K562 (cell line): Measurements from ENCODE around the gene WNT6. TPM values are rescaled to one million over a fixed set of nuclear protein-coding genes. Genes with fewer than 3 reads are reported as not detected.

Source experiments
- ATAC-seq: fragments of 200-7000 bp; cut with Tn5 transposase; 3 replicates; pipeline ENCODE4 v1.9.1; 2020; ENCODE audit warnings: moderate library complexity
- BruUV-seq: library from RNA; stranded (reverse); fragments of 400-500 nt; replicated peaks from 2 replicates; lab custom pipeline; 2021; lab: Mats Ljungman, UMichigan
- CTCF ChIA-PET: fragments of 300-600 bp; formaldehyde crosslinking; extraction: SDS; loops from one replicate; lab custom pipeline; 2021; ENCODE audit warnings: low intra/inter-chr PET ratio; lab: Yijun Ruan, JAX
- POLR2A ChIA-PET: fragments of 300-600, 350-650 bp; sonication (Branson Sonifier 250); formaldehyde crosslinking; extraction: SDS; loops from one replicate; lab custom pipeline; 2021; ENCODE audit warnings: antibody characterized with exemption, inconsistent platforms; lab: Yijun Ruan, JAX
- DNase-seq, 4 experiments: peaks; one replicate each; pipeline versions ENCODE4 v3.0.0 to v3.0.0-alpha.2; 2011 to 2018; ENCODE audit warnings: low spot score in 3 of 4, mixed read lengths in 3 of 4; ENCODE audit errors: extremely low read depth in 1 of 4
- FAIRE-seq: peaks from 2 replicates; lab custom pipeline; 2011; peaks lifted over from hg19 to GRCh38; lab: Jason Lieb, UNC
- H2AFZ ChIP-seq: 2 replicates; pipeline ENCODE4 v1.6.0; 2011; ENCODE audit warnings: low read depth, low read length, control low read depth, inconsistent platforms
- H3K27ac ChIP-seq: fragments of 200-600 bp; 3 replicates; pipeline ENCODE4 v1.8.0; 2011; ENCODE audit warnings: low read depth, mild to moderate bottlenecking, control low read depth, inconsistent platforms, low read length, moderate library complexity, mixed read lengths; ENCODE audit errors: extremely low read depth
- H3K27me3 ChIP-seq, 2 experiments: fragments of 300-600 bp in 1 of 2; 2 replicates in 1 of 2; 3 replicates in 1 of 2; pipeline versions ENCODE4 v1.6.0 to v1.8.0; 2011; ENCODE audit warnings: inconsistent platforms in 2 of 2, low read length in 2 of 2, mild to moderate bottlenecking in 1 of 2, mixed read lengths in 1 of 2, moderate library complexity in 1 of 2; ENCODE audit not compliant: control insufficient read depth in 2 of 2, insufficient read depth in 2 of 2
- H3K36me3 ChIP-seq: fragments of 300-600 bp; 3 replicates; pipeline ENCODE4 v1.8.0; 2011; ENCODE audit warnings: mild to moderate bottlenecking, low read length, inconsistent platforms; ENCODE audit not compliant: control insufficient read depth, insufficient read depth
- H3K4me1 ChIP-seq, 2 experiments: fragments of 200-600 bp in 1 of 2; replicated peaks in 1 of 2; 2 replicates in 1 of 2; 3 replicates in 1 of 2; pipeline versions ENCODE4 v1.5.1 to v1.8.0; 2011; ENCODE audit warnings: inconsistent platforms in 2 of 2, low read length in 2 of 2, mild to moderate bottlenecking in 1 of 2, mixed read lengths in 1 of 2, moderate library complexity in 1 of 2; ENCODE audit not compliant: control insufficient read depth in 2 of 2, insufficient read depth in 2 of 2
- H3K4me2 ChIP-seq: 2 replicates; pipeline ENCODE4 v1.6.1; 2011; ENCODE audit warnings: low read length, control low read depth, inconsistent platforms, mixed read lengths; ENCODE audit not compliant: insufficient read depth
- H3K4me3 ChIP-seq: fragments of 200-600 bp; sonication (generic), shearing (Covaris generic); 2 replicates; pipeline ENCODE4 v1.5.1; 2016; ENCODE audit warnings: control low read depth, inconsistent platforms
- H3K79me2 ChIP-seq: fragments of 200-600 bp; 3 replicates; pipeline ENCODE4 v1.8.0; 2011; ENCODE audit warnings: low read length, inconsistent platforms; ENCODE audit not compliant: control insufficient read depth, insufficient read depth
- H3K9ac ChIP-seq, 2 experiments: 2 replicates each; pipeline versions ENCODE4 v1.6.0 to v1.6.1; 2011; ENCODE audit warnings: low read depth in 2 of 2, low read length in 2 of 2, control low read depth in 1 of 2, inconsistent platforms in 1 of 2, mild to moderate bottlenecking in 1 of 2, mixed read lengths in 1 of 2; ENCODE audit not compliant: insufficient read depth in 1 of 2
- H3K9me1 ChIP-seq: one replicate; pipeline ENCODE4 v1.6.0; 2011; ENCODE audit warnings: inconsistent platforms, mild to moderate bottlenecking, low read length, moderate library complexity; ENCODE audit not compliant: control insufficient read depth, insufficient read depth
- H3K9me3 ChIP-seq: replicated peaks from 2 replicates; pipeline ENCODE4 v1.5.1; 2011; ENCODE audit warnings: low read depth, low read length, inconsistent platforms; ENCODE audit not compliant: control insufficient read depth, insufficient read depth
- H4K20me1 ChIP-seq: replicated peaks from 2 replicates; pipeline ENCODE4 v1.6.1; 2011; ENCODE audit warnings: low read length, inconsistent platforms, mixed read lengths; ENCODE audit not compliant: control insufficient read depth, insufficient read depth
- BHLHE40 ChIP-seq: IDR thresholded peaks from 2 replicates; pipeline ENCODE4 v1.6.1; 2011; ENCODE audit warnings: low read length, improper control_type of control experiment
- FOXP1 ChIP-seq: sonication (generic); formaldehyde crosslinking; IDR thresholded peaks from 2 replicates; pipeline ENCODE4 v1.8.0; 2022; ENCODE audit warnings: mild to moderate bottlenecking, missing genetic modification reagents
- FOXP4 ChIP-seq: sonication (generic); formaldehyde crosslinking; IDR thresholded peaks from 2 replicates; pipeline ENCODE4 v1.8.0; 2022; ENCODE audit warnings: mild to moderate bottlenecking, missing genetic modification reagents, borderline replicate concordance
- HOMEZ ChIP-seq: fragments of 250-450 bp; sonication (Bioruptor Pico); IDR thresholded peaks from 2 replicates; pipeline ENCODE4 v1.4.0; 2020; ENCODE audit warnings: mild to moderate bottlenecking, moderate library complexity
- MBD2 ChIP-seq: sonication (generic); IDR thresholded peaks from 2 replicates; pipeline ENCODE4 v1.6.1; 2016; ENCODE audit warnings: low read depth, borderline replicate concordance
- MCM2 ChIP-seq: fragments of 450-650 bp; IDR thresholded peaks from 2 replicates; pipeline ENCODE4 v1.6.1; 2017; ENCODE audit warnings: low read depth, mild to moderate bottlenecking
- MEF2D ChIP-seq: conservative IDR thresholded peaks from 2 replicates; pipeline ENCODE4 v1.6.1; 2016; ENCODE audit warnings: low read depth, missing genetic modification characterization, missing compliant biosample characterization
- PKNOX1 ChIP-seq: fragments of 450-650 bp; IDR thresholded peaks from 2 replicates; pipeline ENCODE4 v1.6.1; 2016
- PML ChIP-seq: IDR thresholded peaks from 2 replicates; pipeline ENCODE4 v1.6.1; 2012; ENCODE audit warnings: low read length, inconsistent platforms
- RUNX1 ChIP-seq: sonication (generic); IDR thresholded peaks from 2 replicates; pipeline ENCODE4 v1.6.1; 2016; ENCODE audit warnings: antibody characterized with exemption, low read depth
- THRB ChIP-seq: fragments of 450-650 bp; formaldehyde crosslinking; conservative IDR thresholded peaks from 2 replicates; pipeline ENCODE4 v1.4.0; 2022; ENCODE audit warnings: mild to moderate bottlenecking, missing genetic modification characterization
- ZNF134 ChIP-seq: fragments of 250-450 bp; sonication (Bioruptor Pico); conservative IDR thresholded peaks from 2 replicates; pipeline ENCODE4 v1.4.0; 2020
- ZNF639 ChIP-seq, 2 experiments: fragments of 200-800 bp in 1 of 2; sonication (Bioruptor generic) in 1 of 2; sonication (generic) in 1 of 2; formaldehyde crosslinking in 1 of 2; IDR thresholded peaks in 1 of 2; conservative IDR thresholded peaks in 1 of 2; 2 replicates each; pipeline versions ENCODE4 v1.5.0 to v1.6.1; 2016 to 2020; ENCODE audit warnings: missing compliant biosample characterization in 1 of 2, missing genetic modification characterization in 1 of 2, missing genetic modification reagents in 1 of 2
- ZNF655 ChIP-seq: fragments of 250-450 bp; sonication (Bioruptor Pico); IDR thresholded peaks from 2 replicates; pipeline ENCODE4 v1.5.0; 2021
- WGBS: fragments of 100-300 bp; shearing (Covaris generic); methylation state at CpG from one replicate; pipeline ENCODE4 v1.1.6; 2016; ENCODE audit warnings: low coverage, mixed read lengths; ENCODE audit not compliant: insufficient coverage; ENCODE audit errors: missing lambda C conversion rate; 5-methylcytosine and 5-hydroxymethylcytosine counted together
- in situ Hi-C: fragments of 300-500 bp; cut with MboI; formaldehyde crosslinking; loops from 4 replicates; pipeline ENCODE4 v1.15.0; 2018; ENCODE audit warnings: inconsistent platforms, mixed read lengths
- intact Hi-C: fragments of 100-400 bp; cut with micrococcal nuclease; formaldehyde crosslinking; loops from 2 replicates; pipeline ENCODE4 v1.14.2; 2022
- polyA plus RNA-seq, 8 experiments: library from polyadenylated mRNA; depleted of rRNA in 4 of 8; stranded (reverse) in 5 of 8; unstranded in 3 of 8; fragments of >200 nt; fragmentation: Nextera tagmentation in 2 of 8; fragmentation: Illumina TruSeq in 1 of 8; extraction: Ambion mirVana in 2 of 8; extraction: Trizol in 1 of 8; gene quantifications; 2 replicates each; pipeline versions ENCODE4 v1.2.1 to v1.2.3, GENCODE V29; 2011 to 2014; ENCODE audit warnings: inconsistent platforms in 1 of 8, missing spikeins in 1 of 8
- total RNA-seq, 7 experiments: library from RNA; depleted of rRNA in 6 of 7; stranded (reverse); fragments of >200 nt in 6 of 7; fragmentation: Illumina TruSeq in 2 of 7; extraction: Trizol in 2 of 7; gene quantifications; 2 replicates each; pipeline versions ENCODE4 v1.2.1 to v1.2.3, GENCODE V29; 2011 to 2021; ENCODE audit warnings: low replicate concordance in 1 of 7

The WNT6 gene
- total and polyA plus RNA-seq, 9 of the 15 experiments (the other 6 are each of a cell fraction or from before 2014, with no cell fraction given): not detected

GRCh38 chr2:218832520-218832919 lies 27.1 kb upstream of the WNT6 start:
- in situ Hi-C loops (no loop called here), intact Hi-C loops (no loop called here)
- DNase-seq: no peak
- Histone ChIP-seq H3K36me3 (no peaks in the 10 kb centered on the region), H2AFZ (no peak overlapping the region), H4K20me1 (no peaks in the 10 kb centered on the region), H3K27me3 (peaks cover 2 to 62% of the 10 kb centered on the region in 2 experiments; a peak in 3 of 5 replicates), H3K9me3 (no peaks in the 10 kb centered on the region), H3K4me2 (no peak overlapping the region), H3K27ac (no peak overlapping the region), H3K9me1 (no peaks in the 10 kb centered on the region), H3K4me3 (no peak overlapping the region), H3K4me1 (peaks cover 0 to 10% of the 10 kb centered on the region in 2 experiments; a peak in 1 of 5 replicates), H3K9ac (no peak overlapping the region), H3K79me2 (no peaks in the 10 kb centered on the region)
- ATAC-seq: no peak
- CTCF ChIA-PET: no interaction called here
- no TSS peak for BruUV-seq
- WGBS: 0% methylated on average over 2 of the region's 3 CpGs
- FAIRE-seq: no peak
- POLR2A ChIA-PET: interaction anchor here (1.2 kb wide), 1 partner anchor 110 kb away, joined by 6 read pairs; no protein-coding TSS in a partner anchor
- TF ChIP-seq MEF2D (tag): no peak
- TF ChIP-seq ZNF655 (CRISPR knock-in tag): no peak
- no peak for TF ChIP-seq PML
- no peak for TF ChIP-seq RUNX1
- TF ChIP-seq FOXP4 (CRISPR knock-in tag): no peak
- no peak for TF ChIP-seq MCM2
- no peak for TF ChIP-seq BHLHE40
- TF ChIP-seq FOXP1 (CRISPR knock-in tag): no peak
- TF ChIP-seq ZNF639 (CRISPR knock-in tag; conservative IDR thresholded peaks at IDR 0.05 in 1 of 2, IDR thresholded peaks at IDR 0.05 in 1 of 2): no peak
- no peak for TF ChIP-seq HOMEZ (CRISPR knock-in tag)
- no peak for TF ChIP-seq ZNF134
- TF ChIP-seq PKNOX1: no peak
- no peak for TF ChIP-seq THRB (CRISPR knock-in tag)
- no peak for TF ChIP-seq MBD2
